ENCODE measurements around the gene CLINT1.

Gene CLINT1

DNA sequence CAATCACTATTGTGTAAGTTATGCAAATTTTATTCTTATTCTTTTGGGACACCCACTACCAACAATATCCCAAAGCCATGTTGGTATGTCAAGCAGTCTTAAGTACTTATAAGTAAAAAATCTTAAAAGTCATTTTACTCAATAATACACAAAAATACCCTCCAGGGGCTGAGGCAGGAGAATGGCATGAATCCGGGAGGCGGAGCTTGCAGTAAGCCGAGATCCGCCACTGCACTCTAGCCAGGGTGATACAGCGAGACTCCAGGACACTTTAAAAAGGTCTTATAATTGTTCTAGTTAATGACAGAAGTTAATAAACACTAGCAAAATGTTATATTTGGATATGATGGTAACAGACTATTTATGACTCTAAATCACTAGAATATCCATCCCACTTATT, 16.8 kb downstream of the CLINT1 start:
- no peak overlapping the region for H3K27ac ChIP-seq
- no peak for TF ChIP-seq CTCF (conservative IDR thresholded peaks at IDR 0.05)
- no peak for TF ChIP-seq ZFX (IDR thresholded peaks at IDR 0.05)

- no peak for TF ChIP-seq ZFX (IDR thresholded peaks at IDR 0.05)
These were observed 19.7 kb downstream of the CLINT1 start for GRCh38 chr5:157839157-157839795.

DNA sequence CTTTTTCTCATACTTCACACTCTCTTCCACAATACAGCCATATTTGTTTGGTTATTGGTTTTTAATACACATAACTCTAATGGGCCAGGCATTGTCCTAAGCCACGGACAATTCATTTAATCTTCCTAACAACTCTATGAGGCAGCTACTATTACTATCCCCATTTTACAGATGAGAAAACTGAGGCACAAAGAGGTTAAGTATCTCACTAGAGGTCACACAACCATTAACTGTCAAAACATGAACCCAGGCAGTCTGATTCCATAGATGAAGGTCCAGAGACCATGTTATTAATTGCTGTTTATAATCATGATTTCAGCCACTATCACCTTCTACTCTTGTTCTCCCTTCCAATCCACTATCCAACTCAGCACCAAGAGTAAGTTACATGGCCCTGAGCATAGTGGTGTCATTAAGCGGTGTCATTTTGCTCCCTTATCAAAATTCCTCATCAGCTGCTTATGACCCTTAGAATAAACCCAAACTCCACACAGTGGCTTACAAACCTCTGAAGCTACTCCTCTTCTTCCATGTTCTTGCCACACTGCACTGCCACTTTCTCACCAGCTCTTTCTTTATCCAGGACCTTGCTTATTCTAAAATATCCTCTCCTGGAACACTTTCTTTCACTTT, 22.7 kb downstream of the CLINT1 start:
- no peak overlapping the region for H3K27ac ChIP-seq
- TF ChIP-seq ZFX (IDR thresholded peaks at IDR 0.05) (no peak), CTCF (conservative IDR thresholded peaks at IDR 0.05) (no peak)

More at GRCh38 chr5:157839157-157839795, 19.7 kb downstream of the CLINT1 start:
- H3K27ac ChIP-seq = no peak overlapping the region

DNA sequence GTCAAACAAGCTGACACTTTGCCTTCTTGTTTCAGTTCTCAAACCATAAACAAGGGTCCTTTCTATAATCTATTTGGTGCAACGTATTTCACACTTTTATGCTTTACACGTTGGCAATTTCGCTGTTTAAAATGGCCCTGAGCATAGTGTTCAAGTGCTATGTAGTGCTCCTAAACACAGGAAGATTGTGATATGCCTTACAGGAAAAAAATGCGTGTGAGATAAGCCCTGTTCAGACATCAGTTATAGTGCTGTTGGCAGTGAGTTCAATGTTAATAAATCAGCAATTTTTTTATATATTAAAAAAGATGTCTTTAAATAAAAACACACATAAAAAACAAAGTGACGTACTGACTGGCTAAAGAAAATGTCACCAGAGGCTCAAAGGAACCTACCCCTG, 23.9 kb downstream of the CLINT1 start:
- H3K27ac ChIP-seq = no peak overlapping the region
- no peak for TF ChIP-seq CTCF (conservative IDR thresholded peaks at IDR 0.05)
- no peak for TF ChIP-seq ZFX (IDR thresholded peaks at IDR 0.05)

- no peak for TF ChIP-seq ZFX (IDR thresholded peaks at IDR 0.05)
- peak; percentile 71 for TF ChIP-seq CTCF (conservative IDR thresholded peaks at IDR 0.05)
These were observed 29.9 kb downstream of the CLINT1 start for GRCh38 chr5:157828944-157829639.

DNA sequence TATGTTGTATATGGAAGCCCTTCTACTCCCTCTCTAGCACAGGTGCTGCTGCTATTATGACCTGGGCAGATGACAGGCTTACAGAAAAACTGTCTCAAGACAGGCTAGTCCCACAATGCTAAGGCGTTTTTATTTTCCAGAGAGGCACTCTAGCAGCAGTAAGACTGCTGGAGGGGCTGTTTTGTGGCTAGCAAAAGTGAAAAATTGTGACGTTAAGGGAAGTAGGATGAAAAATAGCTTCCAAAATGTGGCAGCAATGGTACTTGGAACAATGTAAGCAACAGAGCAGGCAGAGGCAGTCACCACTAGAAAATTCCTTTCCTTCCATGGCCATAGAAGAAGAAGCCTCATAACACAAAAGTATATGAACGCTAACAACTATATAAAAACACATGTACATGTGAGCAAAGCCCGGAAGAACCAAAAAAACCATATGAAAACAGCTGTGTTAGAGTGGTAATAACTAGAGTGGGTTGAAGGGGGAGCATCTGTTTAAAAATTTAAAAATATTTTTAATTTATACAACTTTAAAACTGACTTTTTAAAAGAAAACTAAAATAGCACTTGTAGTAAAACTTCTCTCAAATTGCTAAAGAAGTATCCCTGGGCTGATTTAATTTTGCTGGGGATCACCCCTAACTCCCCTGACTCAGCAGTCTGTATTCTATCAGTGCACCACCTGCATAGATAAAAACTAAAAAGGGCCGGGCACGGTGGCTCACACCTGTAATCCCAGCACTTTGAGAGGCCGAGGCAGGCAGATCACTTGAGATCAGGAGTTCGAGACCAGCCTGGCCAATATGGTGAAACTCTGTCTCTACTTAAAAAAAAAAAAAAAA, 30.6 kb downstream of the CLINT1 start:
- no peak for TF ChIP-seq ZFX (IDR thresholded peaks at IDR 0.05)
- no peak for TF ChIP-seq CTCF (conservative IDR thresholded peaks at IDR 0.05)
- no peak overlapping the region for H3K27ac ChIP-seq

More at GRCh38 chr5:157828944-157829639, 29.9 kb downstream of the CLINT1 start:
- H3K27ac ChIP-seq = no peak overlapping the region

GRCh38 chr5:157827423-157827822, 31.5 kb downstream of the CLINT1 start:
- no peak overlapping the region for H3K27ac ChIP-seq
- TF ChIP-seq CTCF (conservative IDR thresholded peaks at IDR 0.05) = no peak
- TF ChIP-seq ZFX (IDR thresholded peaks at IDR 0.05) = no peak

Measured in C4-2B (cell line).